Ovary (tissue), 9 donors: ENCODE results near the gene YEATS2. TPM values are rescaled to one million over a fixed set of nuclear protein-coding genes. Genes with fewer than 3 reads are reported as not detected.

Experiments used
- DNase-seq, 5 donors: peaks; one replicate each; pipeline ENCODE4 v3.0.0-alpha.2; 2019 to 2020
- H3K27ac ChIP-seq, 2 donors: fragments of 200-600 bp; one replicate each; pipeline versions ENCODE4 v1.5.1 to v1.8.0; 2019 to 2022
- H3K27me3 ChIP-seq: fragments of 200-600 bp; one replicate; pipeline ENCODE4 v1.8.0; 2022
- H3K36me3 ChIP-seq: fragments of 200-600 bp; sonication (generic); one replicate; pipeline ENCODE4 v1.5.1; 2019
- H3K4me1 ChIP-seq: one replicate; pipeline ENCODE4 v1.8.1; 2013; ENCODE audit warnings: mild to moderate bottlenecking, moderate library complexity; ENCODE audit not compliant: insufficient read depth
- H3K4me3 ChIP-seq: fragments of 200-600 bp; sonication (generic); one replicate; pipeline ENCODE4 v1.5.1; 2017
- H3K9me3 ChIP-seq, 2 donors: fragments of 200-600 bp in 1 of 2; sonication (generic) in 1 of 2; one replicate each; pipeline versions ENCODE4 v1.5.1 to v1.8.1; 2013 to 2019; ENCODE audit warnings: mild to moderate bottlenecking in 1 of 2, moderate library complexity in 1 of 2
- CTCF ChIP-seq, 3 donors: fragments of 450-650 bp in 2 of 3; fragments of 200-600 bp in 1 of 3; IDR thresholded peaks; one replicate each; pipeline versions ENCODE4 v1.5.1 to v1.8.0; 2016 to 2022; ENCODE audit warnings: antibody characterized with exemption in 3 of 3, mild to moderate bottlenecking in 1 of 3
- EP300 ChIP-seq: sonication (generic); formaldehyde crosslinking; IDR thresholded peaks from one replicate; pipeline ENCODE4 v1.6.1; 2017; ENCODE audit warnings: antibody characterized with exemption
- POLR2A ChIP-seq: fragments of 450-650 bp; IDR thresholded peaks from one replicate; pipeline ENCODE4 v1.6.1; 2017; ENCODE audit warnings: antibody characterized with exemption, mild to moderate bottlenecking, moderate library complexity
- WGBS, 3 donors: extraction: QIAGEN DNeasy Blood & Tissue Kit in 1 of 3; methylation state at CpG; one replicate each; pipeline versions ENCODE4 v1.1.5 to v1.1.7; 2013 to 2017; 5-methylcytosine and 5-hydroxymethylcytosine counted together
- intact Hi-C, 4 donors: fragments of 100-400 bp; cut with DNase I; formaldehyde crosslinking; loops; one replicate each; pipeline versions ENCODE4 v1.11.0 to v1.15.1; 2022 to 2023
- polyA plus RNA-seq, 2 donors: library from polyadenylated mRNA; stranded (reverse); fragments of 200-250 nt in 1 of 2; fragments of 350-450 nt in 1 of 2; fragmentation: Illumina TruSeq in 1 of 2; extraction: RNeasy Lipid Tissue Mini Kit (QIAGEN cat#74804) in 1 of 2; gene quantifications; one replicate each; pipeline ENCODE4 v1.2.3, GENCODE V29; 2013 to 2014
- total RNA-seq, 7 donors: library from RNA; depleted of rRNA in 2 of 7; stranded (reverse); fragments of >200 nt in 2 of 7; fragmentation: NEBNext Ultra II Directional in 3 of 7; extraction: Animal tissue kit (Norgen Biotek cat#: 25700) in 3 of 7; gene quantifications; one replicate each; pipeline versions ENCODE4 v1.1.0 to v1.2.4, GENCODE V29; 2016 to 2023
- donor health status: DM: no; HTN: no; CAD: no; lungs with moderate emphysema.
- donor health status: DM: no; HTN: no; CAD: no.
- donor health status: Bipolar disorder and iron deficiency.
- donor health status: DM: yes; HTN: yes; CAD: no.
- donor health status: DM: no; HTN: no; CAD: no.
- donor health status: DM: yes; HTN: yes; CAD: no.

YEATS2 gene
- total and polyA plus RNA-seq, 9 donors, result 11.3 to 35.5 (median 26.0) TPM

- no peak for DNase-seq
- WGBS, 3 donors, result 88 to 91% (median 88%) methylated on average over 9 of the region's 9 CpGs
- no peaks in the 10 kb centered on the region for H3K27me3 ChIP-seq
- H3K27ac ChIP-seq, result no peak overlapping the region
- no peak overlapping the region for H3K4me3 ChIP-seq
- no peaks in the 10 kb centered on the region for H3K9me3 ChIP-seq
- H3K4me1 ChIP-seq, result no peaks in the 10 kb centered on the region
- TF ChIP-seq EP300 (no peak), CTCF (IDR thresholded peaks at IDR 0.05) (no peak), POLR2A (no peak)
- intact Hi-C loops, result no loop called here
- H3K36me3 ChIP-seq, result no peaks in the 10 kb centered on the region
Measured at GRCh38 chr3:183837390-183837789, 139.8 kb downstream of the YEATS2 start.

GRCh38 chr3:183837894-183838293, 140.3 kb downstream of the YEATS2 start:
- H3K27ac ChIP-seq, result no peak overlapping the region
- H3K4me1 ChIP-seq, result no peaks in the 10 kb centered on the region
- intact Hi-C loops, result no loop called here
- DNase-seq, result no peak
- TF ChIP-seq CTCF (IDR thresholded peaks at IDR 0.05), result no peak
- no peak for TF ChIP-seq EP300
- no peak for TF ChIP-seq POLR2A
- no peak overlapping the region for H3K4me3 ChIP-seq
- H3K36me3 ChIP-seq, result no peaks in the 10 kb centered on the region
- H3K27me3 ChIP-seq, result no peaks in the 10 kb centered on the region
- no peaks in the 10 kb centered on the region for H3K9me3 ChIP-seq
- WGBS, 3 donors, result 95 to 97% (median 95%) methylated on average over 3 of the region's 3 CpGs

GRCh38 chr3:183839751-183840150, 142.2 kb downstream of the YEATS2 start:
- Histone ChIP-seq H3K27me3 (no peaks in the 10 kb centered on the region), H3K4me1 (no peaks in the 10 kb centered on the region), H3K27ac (no peak overlapping the region), H3K36me3 (no peaks in the 10 kb centered on the region), H3K4me3 (no peak overlapping the region), H3K9me3 (no peaks in the 10 kb centered on the region)
- no peak for TF ChIP-seq EP300
- no peak for TF ChIP-seq CTCF (IDR thresholded peaks at IDR 0.05)
- TF ChIP-seq POLR2A, result no peak
- intact Hi-C loops, result no loop called here
- DNase-seq, result no peak
- 94 to 97% (median 96%) methylated on average over 4 of the region's 4 CpGs for WGBS, 3 donors

- H3K4me1 ChIP-seq, result no peaks in the 10 kb centered on the region
- no peaks in the 10 kb centered on the region for H3K9me3 ChIP-seq
- no peaks in the 10 kb centered on the region for H3K36me3 ChIP-seq
- H3K4me3 ChIP-seq, result no peak overlapping the region
- intact Hi-C loops, result no loop called here
- DNase-seq, result no peak
- H3K27me3 ChIP-seq, result no peaks in the 10 kb centered on the region
- TF ChIP-seq POLR2A (no peak), EP300 (no peak), CTCF (IDR thresholded peaks at IDR 0.05) (no peak)
- 36 to 43% (median 37%) methylated on average over 2 of the region's 2 CpGs for WGBS, 3 donors
- no peak overlapping the region for H3K27ac ChIP-seq
Measured at GRCh38 chr3:183844606-183845005, 147.0 kb downstream of the YEATS2 start.

GRCh38 chr3:183845090-183845489, 147.5 kb downstream of the YEATS2 start:
- 85 to 87% (median 86%) methylated on average over 4 of the region's 4 CpGs for WGBS, 3 donors
- H3K27me3 ChIP-seq, result no peaks in the 10 kb centered on the region
- H3K9me3 ChIP-seq, result no peaks in the 10 kb centered on the region
- no peak overlapping the region for H3K27ac ChIP-seq
- no peak overlapping the region for H3K4me3 ChIP-seq
- DNase-seq, result no peak
- intact Hi-C loops, result no loop called here
- H3K4me1 ChIP-seq, result no peaks in the 10 kb centered on the region
- H3K36me3 ChIP-seq, result no peaks in the 10 kb centered on the region
- TF ChIP-seq CTCF (IDR thresholded peaks at IDR 0.05) (no peak), EP300 (no peak), POLR2A (no peak)
